SK-N-SH (cell line): ENCODE measurements around the gene SNX21. TPM values are rescaled to one million over a fixed set of nuclear protein-coding genes. Genes with fewer than 3 reads are reported as not detected.

Experiments used
- CTCF ChIA-PET: fragments of 300-600, 350-600 bp; formaldehyde crosslinking; extraction: SDS; loops from one replicate; lab custom pipeline; 2021; lab: Yijun Ruan, JAX
- POLR2A ChIA-PET: fragments of 350-600 bp; sonication (Branson Sonifier 250); formaldehyde crosslinking; extraction: SDS; loops from one replicate; lab custom pipeline; 2020; ENCODE audit warnings: antibody characterized with exemption, inconsistent platforms; lab: Yijun Ruan, JAX
- DNase-seq: peaks from one replicate; pipeline ENCODE4 v3.0.0; 2012
- H2AFZ ChIP-seq: fragments of 200-600 bp; sonication (generic); 2 replicates; pipeline ENCODE4 v1.8.1; 2016; ENCODE audit warnings: antibody characterized with exemption, mild to moderate bottlenecking, low read depth
- H3F3A ChIP-seq: fragments of 200-600 bp; sonication (generic); replicated peaks from 2 replicates; pipeline ENCODE3; 2016; ENCODE audit warnings: antibody characterized with exemption, mild to moderate bottlenecking; ENCODE audit not compliant: insufficient read depth
- H3K27ac ChIP-seq, 2 experiments: fragments of 200-500 bp in 1 of 2; fragments of 200-600 bp in 1 of 2; sonication (Bioruptor generic) in 1 of 2; sonication (generic), shearing (Covaris generic) in 1 of 2; 2 replicates each; pipeline versions ENCODE4 v1.5.1 to v1.6.1; 2014 to 2016; ENCODE audit warnings: low read depth in 2 of 2, inconsistent platforms in 1 of 2, low read length in 1 of 2, mild to moderate bottlenecking in 1 of 2, mixed read lengths in 1 of 2
- H3K27me3 ChIP-seq: fragments of 200-600 bp; sonication (generic), shearing (Covaris generic); 2 replicates; pipeline ENCODE4 v1.6.1; 2016; ENCODE audit warnings: mixed run types; ENCODE audit not compliant: insufficient read depth
- H3K36me3 ChIP-seq, 2 experiments: fragments of 200-500 bp in 1 of 2; fragments of 200-600 bp in 1 of 2; sonication (Bioruptor generic) in 1 of 2; sonication (generic) in 1 of 2; replicated peaks in 1 of 2; 2 replicates each; pipeline versions ENCODE3 to v1.5.1; 2014 to 2016; ENCODE audit warnings: low read length in 1 of 2, mild to moderate bottlenecking in 1 of 2; ENCODE audit not compliant: insufficient read depth in 2 of 2, control insufficient read depth in 1 of 2
- H3K4me1 ChIP-seq, 2 experiments: fragments of 200-500 bp in 1 of 2; fragments of 200-600 bp in 1 of 2; sonication (Bioruptor generic) in 1 of 2; sonication (generic), shearing (Covaris generic) in 1 of 2; 2 replicates each; pipeline versions ENCODE4 v1.5.1 to v1.6.1; 2014 to 2016; ENCODE audit warnings: low read depth in 1 of 2, low read length in 1 of 2, mixed run types in 1 of 2; ENCODE audit not compliant: insufficient read depth in 2 of 2, control insufficient read depth in 1 of 2
- H3K4me2 ChIP-seq: fragments of 200-600 bp; sonication (generic), shearing (Covaris generic); 2 replicates; pipeline ENCODE4 v1.6.1; 2017; ENCODE audit warnings: mixed run types
- H3K4me3 ChIP-seq, 2 experiments: fragments of 200-500 bp in 1 of 2; fragments of 200-600 bp in 1 of 2; sonication (Bioruptor generic) in 1 of 2; sonication (generic), shearing (Covaris generic) in 1 of 2; 2 replicates each; pipeline versions ENCODE4 v1.5.1 to v1.8.1; 2014 to 2016; ENCODE audit warnings: low read depth in 2 of 2, inconsistent platforms in 1 of 2, low read length in 1 of 2, mild to moderate bottlenecking in 1 of 2, mixed read lengths in 1 of 2, moderate library complexity in 1 of 2
- H3K79me2 ChIP-seq: fragments of 200-600 bp; sonication (generic); 2 replicates; pipeline ENCODE4 v1.8.1; 2017; ENCODE audit warnings: mild to moderate bottlenecking; ENCODE audit not compliant: insufficient read depth
- H3K9ac ChIP-seq: fragments of 200-600 bp; sonication (generic); 2 replicates; pipeline ENCODE4 v1.6.1; 2017; ENCODE audit warnings: mixed run types
- H3K9me2 ChIP-seq: fragments of 200-600 bp; sonication (generic); 2 replicates; pipeline ENCODE4 v1.6.1; 2017; ENCODE audit warnings: mixed run types
- H3K9me3 ChIP-seq: fragments of 200-600 bp; sonication (generic); 2 replicates; pipeline ENCODE4 v1.6.1; 2017; ENCODE audit warnings: mixed run types, mild to moderate bottlenecking, moderate library complexity
- H4K20me1 ChIP-seq: fragments of 200-600 bp; sonication (generic); 2 replicates; pipeline ENCODE4 v1.6.1; 2017; ENCODE audit warnings: mild to moderate bottlenecking, mixed run types; ENCODE audit not compliant: insufficient read depth
- ELF1 ChIP-seq: IDR thresholded peaks from 2 replicates; pipeline ENCODE4 v1.4.0; 2012
- EP300 ChIP-seq, 2 experiments: IDR thresholded peaks; 2 replicates each; pipeline versions ENCODE4 v1.4.0 to v1.6.1; 2012; ENCODE audit warnings: borderline replicate concordance in 1 of 2, low read depth in 1 of 2, low read length in 1 of 2
- FOSL2 ChIP-seq: IDR thresholded peaks from 2 replicates; pipeline ENCODE4 v1.4.0; 2012; ENCODE audit warnings: low read depth, mild to moderate bottlenecking, moderate library complexity, borderline replicate concordance
- FOXM1 ChIP-seq: IDR thresholded peaks from 2 replicates; pipeline ENCODE4 v1.4.0; 2012; ENCODE audit warnings: low read depth, mild to moderate bottlenecking
- GABPA ChIP-seq: IDR thresholded peaks from 2 replicates; pipeline ENCODE4 v1.4.0; 2012; ENCODE audit warnings: low read depth, mild to moderate bottlenecking
- JUND ChIP-seq: IDR thresholded peaks from 2 replicates; pipeline ENCODE4 v1.4.0; 2012
- MEF2A ChIP-seq: IDR thresholded peaks from 2 replicates; pipeline ENCODE4 v1.4.0; 2012; ENCODE audit warnings: low read depth, borderline replicate concordance
- NFIC ChIP-seq: IDR thresholded peaks from 2 replicates; pipeline ENCODE4 v1.4.0; 2012; ENCODE audit warnings: borderline replicate concordance
- RAD21 ChIP-seq: IDR thresholded peaks from 2 replicates; pipeline ENCODE4 v1.6.1; 2012; ENCODE audit warnings: mild to moderate bottlenecking, low read length
- RFX5 ChIP-seq: IDR thresholded peaks from 2 replicates; pipeline ENCODE4 v1.6.1; 2012; ENCODE audit warnings: mild to moderate bottlenecking, improper control_type of control experiment, low read length
- RXRA ChIP-seq: IDR thresholded peaks from 2 replicates; pipeline ENCODE4 v1.4.0; 2012; ENCODE audit warnings: low read depth, mild to moderate bottlenecking, borderline replicate concordance
- SIN3A ChIP-seq: IDR thresholded peaks from 2 replicates; pipeline ENCODE4 v1.6.1; 2012; ENCODE audit warnings: low read depth, mild to moderate bottlenecking, low read length, moderate library complexity, borderline replicate concordance
- SMC3 ChIP-seq: IDR thresholded peaks from 2 replicates; pipeline ENCODE4 v1.6.1; 2012; ENCODE audit warnings: low read depth, low read length, improper control_type of control experiment
- TAF1 ChIP-seq: IDR thresholded peaks from 2 replicates; pipeline ENCODE4 v1.6.1; 2012; ENCODE audit warnings: low read depth, mild to moderate bottlenecking, low read length, moderate library complexity, borderline replicate concordance
- TCF12 ChIP-seq: IDR thresholded peaks from 2 replicates; pipeline ENCODE4 v1.4.0; 2012
- USF2 ChIP-seq: fragments of 150-350 bp; IDR thresholded peaks from 2 replicates; pipeline ENCODE4 v1.6.1; 2017; ENCODE audit warnings: antibody characterized with exemption, low read length, low read depth, borderline replicate concordance
- YY1 ChIP-seq: IDR thresholded peaks from 2 replicates; pipeline ENCODE4 v1.4.0; 2012; ENCODE audit warnings: low read depth, mild to moderate bottlenecking
- WGBS: methylation state at CpG from one replicate; pipeline ENCODE4 v1.1.6; 2017; ENCODE audit warnings: low lambda C conversion rate; 5-methylcytosine and 5-hydroxymethylcytosine counted together
- polyA plus RNA-seq, 3 experiments: library from polyadenylated mRNA; depleted of rRNA; stranded (reverse); fragments of >200 nt; gene quantifications; 2 replicates each; pipeline ENCODE4 v1.2.3, GENCODE V29; 2012
- TF ChIP-seq, protein P1 (sequence below): fragments of 150-350 bp; IDR thresholded peaks from 2 replicates; pipeline ENCODE4 v1.6.1; 2016; ENCODE audit warnings: mild to moderate bottlenecking, low read depth, low read length
- TF ChIP-seq, protein P2 (sequence below): IDR thresholded peaks from 2 replicates; pipeline ENCODE4 v1.4.0; 2012; ENCODE audit warnings: low read depth

Gene SNX21
- polyA plus RNA-seq, 1 of the 3 experiments (the other 2 are of a cell fraction): 22.1 TPM

GRCh38 chr20:45813489-45813888 is 20.1 kb upstream of the SNX21 start:
- DNase-seq: no peak
- no peaks in the 10 kb centered on the region for H3K9me3 ChIP-seq
- H3K27me3 ChIP-seq: no peaks in the 10 kb centered on the region
- POLR2A ChIA-PET: interaction anchor here (0.6 to 1.7 kb wide), 3 partner anchors 19 to 833 kb away, joined by 3 to 4 read pairs (median 4); partner anchors contain the start of gene SNX21
- H3K79me2 ChIP-seq: peaks cover 33% of the 10 kb centered on the region
- CTCF ChIA-PET: interaction anchor here (0.6 to 2.4 kb wide), 6 partner anchors 14 to 275 kb away, joined by 3 to 13 read pairs (median 3); partner anchors contain the start of gene ZSWIM1
- peaks cover 0 to 11% of the 10 kb centered on the region in 2 experiments; a peak in 1 of 4 replicates for H3K4me1 ChIP-seq
- peak overlapping the region; percentile 94 for H3K4me2 ChIP-seq
- H3K4me3 ChIP-seq: peak overlapping the region; percentile 78 to 80
- H3K9ac ChIP-seq: peak overlapping the region; percentile 88
- TF ChIP-seq ELF1: no peak
- TF ChIP-seq USF2: no peak
- TF ChIP-seq RAD21: no peak
- TF ChIP-seq, protein P1, sequence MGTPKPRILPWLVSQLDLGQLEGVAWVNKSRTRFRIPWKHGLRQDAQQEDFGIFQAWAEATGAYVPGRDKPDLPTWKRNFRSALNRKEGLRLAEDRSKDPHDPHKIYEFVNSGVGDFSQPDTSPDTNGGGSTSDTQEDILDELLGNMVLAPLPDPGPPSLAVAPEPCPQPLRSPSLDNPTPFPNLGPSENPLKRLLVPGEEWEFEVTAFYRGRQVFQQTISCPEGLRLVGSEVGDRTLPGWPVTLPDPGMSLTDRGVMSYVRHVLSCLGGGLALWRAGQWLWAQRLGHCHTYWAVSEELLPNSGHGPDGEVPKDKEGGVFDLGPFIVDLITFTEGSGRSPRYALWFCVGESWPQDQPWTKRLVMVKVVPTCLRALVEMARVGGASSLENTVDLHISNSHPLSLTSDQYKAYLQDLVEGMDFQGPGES: no peak
- TF ChIP-seq GABPA: no peak
- no peak for TF ChIP-seq RXRA
- no peak for TF ChIP-seq JUND
- no peak for TF ChIP-seq FOSL2
- no peak for TF ChIP-seq SIN3A
- TF ChIP-seq RFX5: no peak
- no peak for TF ChIP-seq EP300 (IDR thresholded peaks at IDR 0.05; ENCODE audit: borderline replicate concordance in 1 of 2, low read depth in 1 of 2, low read length in 1 of 2)
- no peak for TF ChIP-seq SMC3
- no peak for TF ChIP-seq NFIC
- TF ChIP-seq FOXM1: no peak
- TF ChIP-seq, protein P2, sequence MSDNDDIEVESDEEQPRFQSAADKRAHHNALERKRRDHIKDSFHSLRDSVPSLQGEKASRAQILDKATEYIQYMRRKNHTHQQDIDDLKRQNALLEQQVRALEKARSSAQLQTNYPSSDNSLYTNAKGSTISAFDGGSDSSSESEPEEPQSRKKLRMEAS: no peak
- no peak for TF ChIP-seq YY1
- TF ChIP-seq MEF2A: no peak
- TF ChIP-seq TAF1: no peak
- H3K9me2 ChIP-seq: no peaks in the 10 kb centered on the region
- H2AFZ ChIP-seq: peak overlapping the region; percentile 78; the same call in 1 of the 2 replicates
- peaks cover 25% of the 10 kb centered on the region for H3F3A ChIP-seq
- H3K27ac ChIP-seq: no peak overlapping the region
- H4K20me1 ChIP-seq: no peaks in the 10 kb centered on the region
- H3K36me3 ChIP-seq: peaks cover 23 to 29% of the 10 kb centered on the region in 2 experiments
- 45% methylated on average over 7 of the region's 7 CpGs for WGBS

- H3K36me3 ChIP-seq: peaks cover 21 to 22% of the 10 kb centered on the region in 2 experiments
- POLR2A ChIA-PET: interaction anchor here (1.7 kb wide), 1 partner anchor 19 kb away, joined by 4 read pairs; the partner anchor contains the start of gene SNX21
- 99% methylated on average over 3 of the region's 3 CpGs for WGBS
Observed at GRCh38 chr20:45814314-45814713, 19.3 kb upstream of the SNX21 start.

More at GRCh38 chr20:45814314-45814713, 19.3 kb upstream of the SNX21 start:
- H3F3A ChIP-seq: peaks cover 24% of the 10 kb centered on the region
- no peak for DNase-seq
- no peak overlapping the region for H2AFZ ChIP-seq
- H3K4me1 ChIP-seq: peaks cover 0 to 11% of the 10 kb centered on the region in 2 experiments; a peak in 1 of 4 replicates
- H3K9ac ChIP-seq: no peak overlapping the region
- CTCF ChIA-PET: interaction anchor here (1.1 to 2.4 kb wide), 3 partner anchors 15 to 67 kb away, joined by 3 to 13 read pairs (median 3); partner anchors contain the start of gene ZSWIM1
- H3K4me2 ChIP-seq: no peak overlapping the region
- no peak for TF ChIP-seq TCF12
- TF ChIP-seq, protein P2: no peak
- no peak for TF ChIP-seq RXRA
- no peak overlapping the region for H3K27ac ChIP-seq
- H3K9me2 ChIP-seq: no peaks in the 10 kb centered on the region
- H3K9me3 ChIP-seq: no peaks in the 10 kb centered on the region
- H4K20me1 ChIP-seq: no peaks in the 10 kb centered on the region
- no peak overlapping the region for H3K4me3 ChIP-seq
- H3K27me3 ChIP-seq: no peaks in the 10 kb centered on the region
- H3K79me2 ChIP-seq: peaks cover 33% of the 10 kb centered on the region
